Endodermal cell (in vitro differentiated cells): Measurements from ENCODE around the gene NEMP2. TPM values are rescaled to one million over a fixed set of nuclear protein-coding genes. Genes with fewer than 3 reads are reported as not detected.
A peak's percentile ranks its signal among the peaks of the same experiment; 100 is the strongest.
"Not testable (repeated sequence)": the region's sequence is repeated elsewhere in the genome, so short reads cannot be mapped to it uniquely, and the experiment has no call there.

Source experiments
- DNase-seq: peaks from one replicate; pipeline ENCODE4 v3.0.0-alpha.2; 2017
- H3K27ac ChIP-seq: 2 replicates; pipeline ENCODE4 v1.5.1; 2013; ENCODE audit warnings: mild to moderate bottlenecking, low read depth, low read length, moderate library complexity
- H3K27me3 ChIP-seq: 2 replicates; pipeline ENCODE4 v1.6.1; 2013; ENCODE audit warnings: mild to moderate bottlenecking, low read length, moderate library complexity; ENCODE audit not compliant: insufficient read depth, control insufficient read depth, poor library complexity, severe bottlenecking
- H3K36me3 ChIP-seq: 2 replicates; pipeline ENCODE4 v1.7.0; 2013; ENCODE audit warnings: mild to moderate bottlenecking, low read length, moderate library complexity; ENCODE audit not compliant: control insufficient read depth, insufficient read depth
- H3K4me1 ChIP-seq: one replicate; pipeline ENCODE4 v1.7.0; 2013; ENCODE audit warnings: low read length; ENCODE audit not compliant: control insufficient read depth, insufficient read depth
- H3K4me3 ChIP-seq: 2 replicates; pipeline ENCODE4 v1.5.1; 2013; ENCODE audit warnings: mild to moderate bottlenecking, low read length, moderate library complexity
- H3K9ac ChIP-seq: 2 replicates; pipeline ENCODE4 v1.6.1; 2013; ENCODE audit warnings: mild to moderate bottlenecking, low read length, moderate library complexity; ENCODE audit not compliant: poor library complexity, severe bottlenecking; ENCODE audit errors: extremely low read depth
- H3K9me3 ChIP-seq: 2 replicates; pipeline ENCODE4 v1.6.1; 2013; ENCODE audit warnings: mild to moderate bottlenecking, low read length, moderate library complexity; ENCODE audit not compliant: control insufficient read depth
- H3K27ac Mint-ChIP-seq: 2 replicates; pipeline ENCODE4 v1.8.0; 2020; ENCODE audit warnings: mixed read lengths
- H3K27me3 Mint-ChIP-seq: 2 replicates; pipeline ENCODE4 v1.8.0; 2021; ENCODE audit warnings: mild to moderate bottlenecking, mixed read lengths; ENCODE audit not compliant: insufficient read depth
- H3K36me3 Mint-ChIP-seq: 2 replicates; pipeline ENCODE4 v1.8.0; 2020; ENCODE audit warnings: low read depth, mixed read lengths
- H3K4me1 Mint-ChIP-seq: 2 replicates; pipeline ENCODE4 v1.8.0; 2020; ENCODE audit warnings: mixed read lengths
- H3K4me3 Mint-ChIP-seq: 2 replicates; pipeline ENCODE4 v1.8.0; 2020; ENCODE audit warnings: mild to moderate bottlenecking, moderate library complexity, mixed read lengths
- H3K9me3 Mint-ChIP-seq: 2 replicates; pipeline ENCODE4 v1.8.0; 2020; ENCODE audit warnings: mild to moderate bottlenecking, mixed read lengths
- CTCF ChIP-seq: fragments of 200-600 bp; sonication (generic); conservative IDR thresholded peaks from 2 replicates; pipeline ENCODE4 v1.5.0; 2021; ENCODE audit warnings: antibody characterized with exemption, mild to moderate bottlenecking
- WGBS, 2 experiments: methylation state at CpG; one replicate each; pipeline versions ENCODE4 v1.1.5 to v1.1.7; 2013; ENCODE audit warnings: missing lambda C conversion rate in 2 of 2, mixed read lengths in 1 of 2; ENCODE audit not compliant: insufficient coverage in 1 of 2, insufficient read length in 1 of 2; 5-methylcytosine and 5-hydroxymethylcytosine counted together
- total RNA-seq, 2 donors: library from RNA; stranded (reverse); fragmentation: NEBNext Ultra II Directional in 1 of 2; extraction: Animal tissue kit (Norgen Biotek cat#: 25700) in 1 of 2; gene quantifications; 2 replicates in 1 of 2; 3 replicates in 1 of 2; pipeline ENCODE4 v1.2.1, GENCODE V29; 2021

NEMP2 gene
- total RNA-seq, 2 donors from 2014 or later: 7.2 to 11.3 TPM

GRCh38 chr2:190512539-190513095 lies 21.9 kb downstream of the NEMP2 start:
- no peak for TF ChIP-seq CTCF
- Mint-ChIP-seq H3K4me3 (no peak overlapping the region), H3K36me3 (peaks cover 8% of the 10 kb centered on the region), H3K27me3 (no peaks in the 10 kb centered on the region), H3K27ac (no peak overlapping the region), H3K4me1 (no peaks in the 10 kb centered on the region), H3K9me3 (no peaks in the 10 kb centered on the region)
- Histone ChIP-seq H3K4me3 (no peak overlapping the region), H3K27ac (no peak overlapping the region), H3K4me1 (no peaks in the 10 kb centered on the region), H3K27me3 (no peaks in the 10 kb centered on the region), H3K9ac (no peak overlapping the region), H3K36me3 (no peaks in the 10 kb centered on the region), H3K9me3 (no peaks in the 10 kb centered on the region)
- WGBS, 2 experiments: 91% methylated on average over 5 of the region's 5 CpGs; no CpG with 5 or more reads in 1 of the 2 experiments
- DNase-seq: no peak

- DNase-seq: no peak
- Histone ChIP-seq H3K9ac (no peak overlapping the region), H3K27me3 (no peaks in the 10 kb centered on the region), H3K9me3 (no peaks in the 10 kb centered on the region), H3K36me3 (no peaks in the 10 kb centered on the region), H3K4me3 (no peak overlapping the region), H3K27ac (no peak overlapping the region), H3K4me1 (no peaks in the 10 kb centered on the region)
- TF ChIP-seq CTCF: peak; percentile 78
- 88 to 100% methylated on average over 1 of the region's 2 CpGs for WGBS, 2 experiments
- Mint-ChIP-seq H3K9me3 (no peaks in the 10 kb centered on the region), H3K27me3 (no peaks in the 10 kb centered on the region), H3K36me3 (peaks cover 5% of the 10 kb centered on the region), H3K27ac (no peak overlapping the region), H3K4me1 (peaks cover 6% of the 10 kb centered on the region), H3K4me3 (no peak overlapping the region)
Measured at GRCh38 chr2:190511104-190511503, 23.4 kb downstream of the NEMP2 start.

- not testable (repeated sequence) for H3K4me1 ChIP-seq, H3K27me3 Mint-ChIP-seq, H3K27me3 ChIP-seq, DNase-seq, H3K9me3 Mint-ChIP-seq, H3K4me3 ChIP-seq, H3K9ac ChIP-seq, H3K36me3 Mint-ChIP-seq, H3K27ac ChIP-seq, H3K4me3 Mint-ChIP-seq, H3K9me3 ChIP-seq, H3K27ac Mint-ChIP-seq, H3K36me3 ChIP-seq
- WGBS, 2 experiments: 96% methylated on average over 5 of the region's 5 CpGs
- H3K4me1 Mint-ChIP-seq: peaks cover 15% of the 10 kb centered on the region
Measured at GRCh38 chr2:190509895-190510294, 24.6 kb downstream of the NEMP2 start.

GRCh38 chr2:190507135-190507534 lies 27.4 kb downstream of the NEMP2 start:
- no peaks in the 10 kb centered on the region for H3K27me3 Mint-ChIP-seq
- H3K4me3 Mint-ChIP-seq: no peak overlapping the region
- WGBS, 2 experiments: 91% methylated on average over 4 of the region's 4 CpGs; no CpG with 5 or more reads in 1 of the 2 experiments

More at GRCh38 chr2:190507135-190507534, 27.4 kb downstream of the NEMP2 start:
- Histone ChIP-seq H3K27me3 (no peaks in the 10 kb centered on the region), H3K27ac (no peak overlapping the region), H3K4me3 (no peak overlapping the region), H3K9ac (no peak overlapping the region), H3K36me3 (no peaks in the 10 kb centered on the region), H3K4me1 (no peaks in the 10 kb centered on the region), H3K9me3 (no peaks in the 10 kb centered on the region)
- DNase-seq: no peak
- peaks cover 15% of the 10 kb centered on the region for H3K4me1 Mint-ChIP-seq
- no peaks in the 10 kb centered on the region for H3K9me3 Mint-ChIP-seq
- no peak for TF ChIP-seq CTCF
- peaks cover 5% of the 10 kb centered on the region for H3K36me3 Mint-ChIP-seq
- H3K27ac Mint-ChIP-seq: no peak overlapping the region
